T-helper 17 cell (primary cell): ENCODE measurements around the gene UMODL1. TPM values are rescaled to one million over a fixed set of nuclear protein-coding genes. Genes with fewer than 3 reads are reported as not detected.

Source experiments
- ATAC-seq: fragments of 150-1000 bp; cut with Tn5 transposase; 2 replicates; pipeline ENCODE4 v1.10.0; 2021; ENCODE audit warnings: mild to moderate bottlenecking, moderate library complexity
- DNase-seq, 3 donors: peaks; one replicate each; pipeline versions ENCODE4 v3.0.0 to v3.0.0-alpha.2; 2020 to 2021
- H3K9me3 ChIP-seq: one replicate; pipeline ENCODE4 v1.7.0; 2013; ENCODE audit warnings: low read length, mild to moderate bottlenecking; ENCODE audit not compliant: control insufficient read depth, poor library complexity, severe bottlenecking
- H3K27ac Mint-ChIP-seq: one replicate; pipeline ENCODE4 v1.8.0; 2022; ENCODE audit warnings: mild to moderate bottlenecking, moderate library complexity, mixed read lengths
- H3K27me3 Mint-ChIP-seq: one replicate; pipeline ENCODE4 v1.8.0; 2022; ENCODE audit warnings: mixed read lengths
- H3K36me3 Mint-ChIP-seq: one replicate; pipeline ENCODE4 v1.8.0; 2022; ENCODE audit warnings: low read depth, mixed read lengths
- H3K4me1 Mint-ChIP-seq: one replicate; pipeline ENCODE4 v1.8.0; 2022; ENCODE audit warnings: mild to moderate bottlenecking, mixed read lengths
- H3K4me3 Mint-ChIP-seq: one replicate; pipeline ENCODE4 v1.8.0; 2022; ENCODE audit warnings: mild to moderate bottlenecking, moderate library complexity, mixed read lengths
- total RNA-seq, 4 donors: library from RNA in 2 of 4; stranded (reverse) in 2 of 4; gene quantifications; one replicate each; pipeline ENCODE4 v1.2.3 and lab custom pipeline; 2022 to 2026

UMODL1 gene
- total RNA-seq, 2 donors from 2014 or later, result 0.23 to 0.99 TPM

DNA sequence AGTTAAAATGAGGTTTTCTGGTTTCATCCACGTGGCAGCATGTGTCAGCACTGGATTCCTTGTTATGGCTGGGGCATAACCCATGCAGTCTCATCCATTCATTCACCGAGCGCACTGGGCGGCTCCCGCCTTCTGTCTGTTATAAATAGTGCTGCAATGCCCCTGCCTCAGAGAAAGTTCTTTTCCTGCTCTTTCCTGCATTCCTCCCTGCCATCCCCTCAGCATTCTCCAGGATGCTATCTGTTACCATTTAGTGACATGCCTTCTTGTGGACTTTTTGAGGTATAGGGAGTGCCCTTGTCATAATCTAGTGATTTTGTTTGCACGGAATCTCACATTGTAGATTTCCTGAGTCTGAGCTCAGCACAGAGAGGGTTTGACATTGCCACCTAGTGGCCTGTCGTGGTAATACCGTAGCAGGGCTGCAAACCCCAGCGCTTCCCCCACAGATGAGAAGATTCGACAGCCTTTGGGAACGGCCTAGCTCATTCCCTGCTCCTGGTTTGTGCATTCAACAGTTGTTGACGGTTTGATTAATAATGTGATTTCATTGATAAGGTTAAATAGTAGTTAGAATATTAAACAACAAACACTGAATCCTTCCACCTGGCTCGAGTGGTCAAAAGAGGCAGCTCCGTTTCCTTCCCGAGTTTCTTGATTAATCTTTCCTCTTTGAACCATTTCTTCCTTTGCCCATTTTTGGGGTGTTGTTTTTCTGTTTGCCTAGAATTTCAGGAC, 46.3 kb downstream of the UMODL1 start:
- Mint-ChIP-seq H3K36me3 (peaks cover 2% of the 10 kb centered on the region), H3K27ac (no peak overlapping the region), H3K4me1 (peaks cover 9% of the 10 kb centered on the region), H3K4me3 (peak overlapping the region; percentile 25), H3K27me3 (peaks cover 79% of the 10 kb centered on the region)
- peak; percentile 47 to 65 (median 48) for DNase-seq
- peak; percentile 85 for ATAC-seq
- no peaks in the 10 kb centered on the region for H3K9me3 ChIP-seq

DNA sequence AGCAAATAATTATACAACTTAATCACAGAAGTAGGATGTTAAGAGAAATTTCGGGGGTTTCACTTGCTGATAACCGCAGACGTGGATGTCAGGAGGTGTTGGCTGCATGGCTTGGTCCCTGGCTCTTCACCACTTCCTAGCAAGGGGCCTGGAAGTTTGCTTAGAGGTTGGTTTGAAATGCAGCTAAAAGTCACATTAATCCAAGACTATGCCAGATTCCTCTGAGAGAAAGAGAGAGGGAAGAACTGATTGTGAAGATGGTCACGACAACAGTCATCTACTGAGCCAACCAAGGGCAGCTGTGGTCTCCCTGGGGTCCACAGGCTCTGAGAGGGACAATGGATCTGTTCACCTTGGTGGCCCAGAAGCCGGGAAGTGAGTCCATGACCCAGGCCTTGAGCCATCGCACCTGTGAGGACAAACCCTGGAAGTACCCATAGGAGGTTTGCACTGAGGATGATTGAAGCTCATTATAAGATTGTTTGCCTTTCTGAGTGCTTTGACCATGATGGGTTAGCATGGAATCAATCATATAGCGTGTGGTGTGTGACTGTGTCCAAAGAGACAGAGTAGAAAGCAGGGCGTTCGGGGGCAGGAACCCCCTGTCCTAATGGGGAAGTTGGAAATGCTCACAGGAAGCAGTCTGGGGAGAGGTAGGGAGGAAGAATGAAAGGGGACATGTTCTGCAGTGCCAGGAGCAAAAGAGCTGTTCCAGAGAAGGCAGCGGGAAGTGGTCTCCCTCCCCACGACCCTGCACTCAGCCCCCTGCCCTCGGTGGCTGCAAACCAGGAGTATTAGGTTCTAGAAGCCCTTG, 47.1 kb downstream of the UMODL1 start:
- Mint-ChIP-seq H3K4me3 (no peak overlapping the region), H3K27ac (no peak overlapping the region), H3K27me3 (peaks cover 80% of the 10 kb centered on the region), H3K36me3 (peaks cover 2% of the 10 kb centered on the region), H3K4me1 (peaks cover 13% of the 10 kb centered on the region)
- no peaks in the 10 kb centered on the region for H3K9me3 ChIP-seq
- DNase-seq (no peak), ATAC-seq (no peak)

GRCh38 chr21:42118901-42119300, 47.8 kb downstream of the UMODL1 start:
- peaks cover 80% of the 10 kb centered on the region for H3K27me3 Mint-ChIP-seq
- peaks cover 19% of the 10 kb centered on the region for H3K4me1 Mint-ChIP-seq
- ATAC-seq (peak; percentile 35), DNase-seq (no peak)
- peaks cover 7% of the 10 kb centered on the region for H3K36me3 Mint-ChIP-seq
- no peak overlapping the region for H3K4me3 Mint-ChIP-seq
- peak overlapping the region; percentile 4 for H3K27ac Mint-ChIP-seq
- no peaks in the 10 kb centered on the region for H3K9me3 ChIP-seq

- H3K4me1 Mint-ChIP-seq, result peaks cover 19% of the 10 kb centered on the region
- H3K36me3 Mint-ChIP-seq, result peaks cover 5% of the 10 kb centered on the region
- H3K27me3 Mint-ChIP-seq, result peaks cover 77% of the 10 kb centered on the region
- H3K27ac Mint-ChIP-seq, result no peak overlapping the region
- DNase-seq (no peak), ATAC-seq (no peak)
- H3K9me3 ChIP-seq, result no peaks in the 10 kb centered on the region
- no peak overlapping the region for H3K4me3 Mint-ChIP-seq
These were observed 49.2 kb downstream of the UMODL1 start for GRCh38 chr21:42120101-42120902.

- ATAC-seq, result no peak
- peaks cover 19% of the 10 kb centered on the region for H3K4me1 Mint-ChIP-seq
These were observed 49.9 kb downstream of the UMODL1 start for GRCh38 chr21:42120903-42121535.

DNA sequence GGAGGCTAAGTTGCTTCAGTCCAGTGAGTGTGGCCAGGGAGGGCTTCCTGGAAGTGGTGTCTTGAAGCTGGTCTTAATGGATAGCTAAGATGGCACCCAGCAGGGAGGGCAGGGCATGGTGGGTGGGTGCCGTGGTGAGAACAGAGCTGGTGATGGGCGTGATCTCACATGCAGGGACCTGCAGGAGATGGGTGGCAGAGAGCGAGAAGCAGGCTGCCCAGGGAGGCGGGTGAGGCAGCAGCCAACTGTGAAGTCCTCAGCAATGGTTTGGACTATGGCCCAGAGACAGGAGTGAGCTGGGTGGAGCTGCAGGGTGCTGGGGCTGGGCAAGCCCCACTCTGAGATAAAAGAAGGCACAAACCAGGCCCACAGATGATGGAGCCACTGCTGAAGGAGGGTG, 50.7 kb downstream of the UMODL1 start:
- H3K4me3 Mint-ChIP-seq, result no peak overlapping the region

More at GRCh38 chr21:42120903-42121535, 49.9 kb downstream of the UMODL1 start:
- Mint-ChIP-seq H3K27me3 (peaks cover 77% of the 10 kb centered on the region), H3K4me3 (no peak overlapping the region), H3K36me3 (peaks cover 5% of the 10 kb centered on the region), H3K27ac (no peak overlapping the region)
- no peak for DNase-seq
- H3K9me3 ChIP-seq, result no peaks in the 10 kb centered on the region

GRCh38 chr21:42122398-42122797, 51.3 kb downstream of the UMODL1 start:
- Mint-ChIP-seq H3K27me3 (peaks cover 84% of the 10 kb centered on the region), H3K4me1 (peaks cover 15% of the 10 kb centered on the region), H3K27ac (no peak overlapping the region)

More for the DNA sequence above, 50.7 kb downstream of the UMODL1 start:
- ATAC-seq, result no peak
- peaks cover 84% of the 10 kb centered on the region for H3K27me3 Mint-ChIP-seq
- peaks cover 5% of the 10 kb centered on the region for H3K36me3 Mint-ChIP-seq
- no peak for DNase-seq
- H3K4me1 Mint-ChIP-seq, result peaks cover 19% of the 10 kb centered on the region
- no peaks in the 10 kb centered on the region for H3K9me3 ChIP-seq
- no peak overlapping the region for H3K27ac Mint-ChIP-seq

GRCh38 chr21:42122808-42123207, 51.7 kb downstream of the UMODL1 start:
- ATAC-seq, result no peak
- H3K27me3 Mint-ChIP-seq, result peaks cover 80% of the 10 kb centered on the region
- H3K4me3 Mint-ChIP-seq, result no peak overlapping the region
- no peaks in the 10 kb centered on the region for H3K9me3 ChIP-seq
- DNase-seq, result no peak
- H3K27ac Mint-ChIP-seq, result no peak overlapping the region
- H3K36me3 Mint-ChIP-seq, result peaks cover 5% of the 10 kb centered on the region
- H3K4me1 Mint-ChIP-seq, result peaks cover 13% of the 10 kb centered on the region

More at GRCh38 chr21:42122398-42122797, 51.3 kb downstream of the UMODL1 start:
- no peaks in the 10 kb centered on the region for H3K9me3 ChIP-seq
- Mint-ChIP-seq H3K36me3 (peaks cover 5% of the 10 kb centered on the region), H3K4me3 (no peak overlapping the region)
- no peak for ATAC-seq
- no peak for DNase-seq

GRCh38 chr21:42123219-42123908, 52.2 kb downstream of the UMODL1 start:
- peaks cover 75% of the 10 kb centered on the region for H3K27me3 Mint-ChIP-seq
- no peak for DNase-seq
- H3K9me3 ChIP-seq, result no peaks in the 10 kb centered on the region
- no peak overlapping the region for H3K27ac Mint-ChIP-seq
- peaks cover 12% of the 10 kb centered on the region for H3K4me1 Mint-ChIP-seq
- peaks cover 5% of the 10 kb centered on the region for H3K36me3 Mint-ChIP-seq
- no peak overlapping the region for H3K4me3 Mint-ChIP-seq
- no peak for ATAC-seq

- Mint-ChIP-seq H3K27me3 (peaks cover 67% of the 10 kb centered on the region), H3K4me1 (peaks cover 9% of the 10 kb centered on the region), H3K27ac (no peak overlapping the region), H3K36me3 (peaks cover 5% of the 10 kb centered on the region), H3K4me3 (no peak overlapping the region)
- no peak for DNase-seq
- no peaks in the 10 kb centered on the region for H3K9me3 ChIP-seq
- ATAC-seq, result no peak
These were observed 53.0 kb downstream of the UMODL1 start for GRCh38 chr21:42124081-42124480.

- Mint-ChIP-seq H3K36me3 (peaks cover 5% of the 10 kb centered on the region), H3K27me3 (peaks cover 61% of the 10 kb centered on the region), H3K4me1 (peaks cover 9% of the 10 kb centered on the region), H3K4me3 (no peak overlapping the region), H3K27ac (no peak overlapping the region)
- H3K9me3 ChIP-seq, result no peaks in the 10 kb centered on the region
- no peak for DNase-seq
- no peak for ATAC-seq
These were observed 53.9 kb downstream of the UMODL1 start for GRCh38 chr21:42124826-42125570.
